GM12891 (cell line): ENCODE measurements around the gene EXOSC7.

Source experiments
- POLR2A ChIP-seq: IDR thresholded peaks from 2 replicates; pipeline ENCODE4 v1.6.1; 2011; ENCODE audit warnings: low read depth, low read length, control low read depth
- POLR2AphosphoS5 ChIP-seq: IDR thresholded peaks from 2 replicates; pipeline ENCODE4 v1.6.1; 2011; ENCODE audit warnings: low read depth, low read length, control low read depth
- POU2F2 ChIP-seq: IDR thresholded peaks from 2 replicates; pipeline ENCODE4 v1.6.1; 2011; ENCODE audit warnings: low read depth, mild to moderate bottlenecking, control low read depth, low read length, moderate library complexity
- SPI1 ChIP-seq: IDR thresholded peaks from 2 replicates; pipeline ENCODE4 v1.6.1; 2011; ENCODE audit warnings: low read depth, low read length, control low read depth
- TAF1 ChIP-seq: IDR thresholded peaks from 2 replicates; pipeline ENCODE4 v1.6.1; 2011; ENCODE audit warnings: low read depth, low read length, control low read depth

- TF ChIP-seq POLR2A: no peak
- TF ChIP-seq TAF1: no peak
- TF ChIP-seq POU2F2: no peak
- no peak for TF ChIP-seq POLR2AphosphoS5
- no peak for TF ChIP-seq SPI1
These were observed 79.0 kb downstream of the EXOSC7 start for GRCh38 chr3:45055032-45055410.
